ENCODE measurements around the gene CCDC148.
"Not testable (repeated sequence)": the region's sequence is repeated elsewhere in the genome, so short reads cannot be mapped to it uniquely, and the experiment has no call there.

The CCDC148 gene

DNA sequence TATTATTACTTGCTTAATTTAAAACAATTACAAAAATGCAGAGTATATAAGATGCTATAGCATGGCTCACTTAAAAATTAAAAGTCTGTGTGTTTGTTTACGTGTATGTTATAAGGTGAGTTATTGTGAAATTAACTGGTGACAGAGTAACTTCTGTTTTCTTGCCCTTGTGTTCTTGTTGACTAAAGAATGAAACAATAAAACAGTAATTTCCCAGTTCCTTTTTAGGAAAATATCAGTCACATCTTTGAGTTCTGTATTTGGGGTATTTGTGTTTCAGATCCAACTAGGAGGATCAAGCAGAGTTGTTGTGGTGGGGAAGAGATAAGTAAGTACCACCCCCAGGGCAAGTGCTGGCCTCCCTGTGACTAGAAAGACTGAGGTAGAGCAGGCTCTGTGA, 143.6 kb downstream of the CCDC148 start:
- no peak overlapping the region for H3K27ac ChIP-seq (ENCODE audit: low read depth, low read length, poor library complexity, severe bottlenecking)
- TF ChIP-seq EZH2 (IDR thresholded peaks at IDR 0.05; ENCODE audit: borderline replicate concordance, low read length), result no peak

GRCh38 chr2:158310407-158310806, 146.1 kb downstream of the CCDC148 start:
- H3K9me3 ChIP-seq (ENCODE audit: low read length); H3K27me3 ChIP-seq (ENCODE audit: insufficient read depth, low read length); H3K27ac ChIP-seq (ENCODE audit: low read depth, low read length, poor library complexity, severe bottlenecking); H3K9me2 ChIP-seq (ENCODE audit: low read depth, low read length); H3K4me1 ChIP-seq (ENCODE audit: insufficient read depth, low read length, severe bottlenecking); H3K4me3 ChIP-seq (ENCODE audit: low read depth, low read length, poor library complexity, severe bottlenecking); H3K79me2 ChIP-seq (ENCODE audit: insufficient read depth, low read length); H3K36me3 ChIP-seq (ENCODE audit: insufficient read depth, low read length); H3K4me2 ChIP-seq (ENCODE audit: low read length); H3K9ac ChIP-seq (ENCODE audit: low read length); H2AFZ ChIP-seq (ENCODE audit: low read length); H3F3A ChIP-seq (ENCODE audit: insufficient read depth, low read length); H4K20me1 ChIP-seq (ENCODE audit: insufficient read depth, low read length): not testable (repeated sequence)

More for the DNA sequence above, 143.6 kb downstream of the CCDC148 start:
- no peak overlapping the region for H3K4me3 ChIP-seq (ENCODE audit: low read depth, low read length, poor library complexity, severe bottlenecking)
- H3K9me2 ChIP-seq (ENCODE audit: low read depth, low read length), result no peaks in the 10 kb centered on the region
- no peaks in the 10 kb centered on the region for H3K9me3 ChIP-seq (ENCODE audit: low read length)
- H3K4me1 ChIP-seq (ENCODE audit: insufficient read depth, low read length, severe bottlenecking), result no peaks in the 10 kb centered on the region
- no peaks in the 10 kb centered on the region for H3K27me3 ChIP-seq (ENCODE audit: insufficient read depth, low read length)
- no peak overlapping the region for H2AFZ ChIP-seq (ENCODE audit: low read length)
- no peaks in the 10 kb centered on the region for H3K36me3 ChIP-seq (ENCODE audit: insufficient read depth, low read length)
- H3K79me2 ChIP-seq (ENCODE audit: insufficient read depth, low read length), result no peaks in the 10 kb centered on the region
- no peaks in the 10 kb centered on the region for H3F3A ChIP-seq (ENCODE audit: insufficient read depth, low read length)
- H4K20me1 ChIP-seq (ENCODE audit: insufficient read depth, low read length), result no peaks in the 10 kb centered on the region
- H3K4me2 ChIP-seq (ENCODE audit: low read length), result no peak overlapping the region
- H3K9ac ChIP-seq (ENCODE audit: low read length), result no peak overlapping the region

- H3K27me3 ChIP-seq (ENCODE audit: insufficient read depth, low read length), result no peaks in the 10 kb centered on the region
- TF ChIP-seq CTCF (IDR thresholded peaks at IDR 0.05; ENCODE audit: low read length) (no peak), EZH2 (IDR thresholded peaks at IDR 0.05; ENCODE audit: borderline replicate concordance, low read length) (no peak)
- no peaks in the 10 kb centered on the region for H4K20me1 ChIP-seq (ENCODE audit: insufficient read depth, low read length)
- no peaks in the 10 kb centered on the region for H3K4me1 ChIP-seq (ENCODE audit: insufficient read depth, low read length, severe bottlenecking)
- H3K9me3 ChIP-seq (ENCODE audit: low read length), result no peaks in the 10 kb centered on the region
- no peak overlapping the region for H2AFZ ChIP-seq (ENCODE audit: low read length)
- no peak overlapping the region for H3K4me3 ChIP-seq (ENCODE audit: low read depth, low read length, poor library complexity, severe bottlenecking)
- no peaks in the 10 kb centered on the region for H3K36me3 ChIP-seq (ENCODE audit: insufficient read depth, low read length)
- H3K79me2 ChIP-seq (ENCODE audit: insufficient read depth, low read length), result no peaks in the 10 kb centered on the region
- H3K9ac ChIP-seq (ENCODE audit: low read length), result no peak overlapping the region
- H3K9me2 ChIP-seq (ENCODE audit: low read depth, low read length), result no peaks in the 10 kb centered on the region
- H3K4me2 ChIP-seq (ENCODE audit: low read length), result no peak overlapping the region
- H3F3A ChIP-seq (ENCODE audit: insufficient read depth, low read length), result no peaks in the 10 kb centered on the region
- no peak overlapping the region for H3K27ac ChIP-seq (ENCODE audit: low read depth, low read length, poor library complexity, severe bottlenecking)
Observed at GRCh38 chr2:158305501-158305900, 151.1 kb downstream of the CCDC148 start.

DNA sequence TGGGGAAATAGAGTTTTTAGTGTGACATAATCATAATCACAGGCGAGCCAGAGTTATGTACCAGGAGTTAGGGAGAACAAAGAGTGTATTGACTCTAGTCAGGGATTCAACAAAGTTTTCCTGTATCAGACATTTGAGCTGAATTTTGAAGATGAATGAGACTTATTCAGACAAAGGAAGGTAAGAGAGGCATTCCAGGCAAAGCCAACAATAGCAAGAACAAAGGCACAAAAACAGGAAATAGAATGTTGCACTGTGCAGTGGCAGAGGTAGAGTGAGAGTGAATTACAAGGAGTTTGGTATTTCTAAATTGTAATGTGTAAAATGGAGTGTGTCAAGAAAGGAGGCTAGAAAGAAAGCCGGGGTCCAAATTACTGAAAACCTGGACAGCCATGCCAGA, 156.2 kb downstream of the CCDC148 start:
- no peak overlapping the region for H3K4me3 ChIP-seq (ENCODE audit: low read depth, low read length, poor library complexity, severe bottlenecking)
- H3K27ac ChIP-seq (ENCODE audit: low read depth, low read length, poor library complexity, severe bottlenecking), result no peak overlapping the region
- no peaks in the 10 kb centered on the region for H3K4me1 ChIP-seq (ENCODE audit: insufficient read depth, low read length, severe bottlenecking)
- no peak overlapping the region for H3K4me2 ChIP-seq (ENCODE audit: low read length)
- no peaks in the 10 kb centered on the region for H4K20me1 ChIP-seq (ENCODE audit: insufficient read depth, low read length)
- H3K36me3 ChIP-seq (ENCODE audit: insufficient read depth, low read length), result no peaks in the 10 kb centered on the region
- no peaks in the 10 kb centered on the region for H3F3A ChIP-seq (ENCODE audit: insufficient read depth, low read length)
- H3K9ac ChIP-seq (ENCODE audit: low read length), result no peak overlapping the region
- no peaks in the 10 kb centered on the region for H3K9me3 ChIP-seq (ENCODE audit: low read length)
- no peaks in the 10 kb centered on the region for H3K9me2 ChIP-seq (ENCODE audit: low read depth, low read length)
- H2AFZ ChIP-seq (ENCODE audit: low read length), result no peak overlapping the region
- no peaks in the 10 kb centered on the region for H3K79me2 ChIP-seq (ENCODE audit: insufficient read depth, low read length)
- H3K27me3 ChIP-seq (ENCODE audit: insufficient read depth, low read length), result no peaks in the 10 kb centered on the region
- no peak for TF ChIP-seq CTCF (IDR thresholded peaks at IDR 0.05; ENCODE audit: low read length)
- TF ChIP-seq EZH2 (IDR thresholded peaks at IDR 0.05; ENCODE audit: borderline replicate concordance, low read length), result no peak
